Right hindlimb (tissue), 1 donor: ENCODE measurements around the gene CTNND2.

Experiments
- DNase-seq: peaks from one replicate; pipeline ENCODE4 v3.0.0-alpha.2; 2018

Gene CTNND2

GRCh38 chr5:11062397-11062796, 841.8 kb downstream of the CTNND2 start:
- DNase-seq: no peak

- no peak for DNase-seq
These were observed 847.7 kb downstream of the CTNND2 start for GRCh38 chr5:11056560-11056959.

- no peak for DNase-seq
These were observed 850.2 kb downstream of the CTNND2 start for GRCh38 chr5:11054014-11054413.

- DNase-seq: no peak
These were observed 851.4 kb downstream of the CTNND2 start for GRCh38 chr5:11052871-11053270.

GRCh38 chr5:11050596-11051304, 853.5 kb downstream of the CTNND2 start:
- no peak for DNase-seq

GRCh38 chr5:11048760-11049159, 855.5 kb downstream of the CTNND2 start:
- no peak for DNase-seq

- no peak for DNase-seq
These were observed 856.6 kb downstream of the CTNND2 start for GRCh38 chr5:11047625-11048024.

- no peak for DNase-seq
These were observed 857.2 kb downstream of the CTNND2 start for GRCh38 chr5:11047030-11047429.

GRCh38 chr5:11046160-11046559, 858.1 kb downstream of the CTNND2 start:
- DNase-seq: no peak

GRCh38 chr5:11045411-11045810, 858.8 kb downstream of the CTNND2 start:
- no peak for DNase-seq

- DNase-seq: no peak
These were observed 859.7 kb downstream of the CTNND2 start for GRCh38 chr5:11044581-11044980.

GRCh38 chr5:11043881-11044280, 860.4 kb downstream of the CTNND2 start:
- no peak for DNase-seq

- DNase-seq: no peak
These were observed 863.9 kb downstream of the CTNND2 start for GRCh38 chr5:11040345-11040744.

- DNase-seq: no peak
These were observed 865.5 kb downstream of the CTNND2 start for GRCh38 chr5:11038772-11039171.

GRCh38 chr5:11037941-11038340, 866.3 kb downstream of the CTNND2 start:
- no peak for DNase-seq

- no peak for DNase-seq
These were observed 867.2 kb downstream of the CTNND2 start for GRCh38 chr5:11037080-11037479.

- no peak for DNase-seq
These were observed 873.6 kb downstream of the CTNND2 start for GRCh38 chr5:11030671-11031070.

GRCh38 chr5:11027660-11028059, 876.6 kb downstream of the CTNND2 start:
- no peak for DNase-seq

- no peak for DNase-seq
These were observed 877.7 kb downstream of the CTNND2 start for GRCh38 chr5:11026543-11026942.

- no peak for DNase-seq
These were observed 880.3 kb downstream of the CTNND2 start for GRCh38 chr5:11023945-11024344.

GRCh38 chr5:11013793-11014192, 890.5 kb downstream of the CTNND2 start:
- DNase-seq: no peak

- no peak for DNase-seq
These were observed 892.0 kb downstream of the CTNND2 start for GRCh38 chr5:11012295-11012694.

GRCh38 chr5:11010429-11011210, 893.6 kb downstream of the CTNND2 start:
- DNase-seq: no peak

- DNase-seq: no peak
These were observed 894.7 kb downstream of the CTNND2 start for GRCh38 chr5:11009576-11009975.
